ENCODE results near the gene MCM3AP. TPM values are rescaled to one million over a fixed set of nuclear protein-coding genes. Genes with fewer than 3 reads are reported as not detected.

Gene MCM3AP
- total RNA-seq, 1 donor from 2014 or later: 84.7 TPM

DNA sequence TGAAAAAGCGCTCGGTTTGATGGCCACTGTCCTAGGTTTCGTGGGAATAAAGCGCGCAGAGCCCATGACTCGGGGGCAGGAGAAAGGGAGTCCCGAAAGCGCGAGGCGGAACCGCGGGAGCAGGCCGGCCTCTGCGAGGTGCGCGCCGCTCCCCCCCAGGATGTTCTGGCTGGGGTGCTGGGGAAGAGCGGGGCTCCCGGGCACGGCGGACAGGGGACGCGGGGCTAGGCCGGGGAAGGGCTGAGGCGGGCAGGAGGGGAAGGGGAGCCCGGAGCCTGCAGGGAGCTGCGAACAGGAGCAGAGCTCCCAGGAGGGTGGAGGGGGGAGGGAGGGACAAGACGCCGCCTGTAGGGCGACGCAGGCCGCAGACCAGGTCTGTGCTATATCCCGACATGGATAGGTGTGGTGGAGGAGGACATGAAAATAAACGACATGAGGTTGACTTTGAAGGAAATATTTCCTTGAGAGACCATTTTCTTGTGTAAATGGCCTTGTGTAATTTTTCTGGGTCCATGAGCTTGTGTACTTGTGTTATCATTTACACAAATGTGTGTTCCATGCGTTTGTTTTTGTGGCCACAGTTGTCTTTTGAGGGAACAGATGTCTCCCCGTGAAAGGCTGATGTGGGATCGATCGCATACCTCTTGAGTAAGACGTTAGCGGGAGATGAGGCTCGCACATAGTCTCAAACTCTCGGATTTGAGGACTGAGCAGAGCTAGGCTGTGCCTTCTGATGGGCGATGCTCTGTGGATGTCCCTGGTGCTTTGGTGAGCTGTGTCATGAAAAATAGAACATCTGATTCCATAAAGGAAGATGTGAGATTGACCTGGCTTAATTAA, 39.9 kb upstream of the MCM3AP start:
- TF ChIP-seq, protein P1, sequence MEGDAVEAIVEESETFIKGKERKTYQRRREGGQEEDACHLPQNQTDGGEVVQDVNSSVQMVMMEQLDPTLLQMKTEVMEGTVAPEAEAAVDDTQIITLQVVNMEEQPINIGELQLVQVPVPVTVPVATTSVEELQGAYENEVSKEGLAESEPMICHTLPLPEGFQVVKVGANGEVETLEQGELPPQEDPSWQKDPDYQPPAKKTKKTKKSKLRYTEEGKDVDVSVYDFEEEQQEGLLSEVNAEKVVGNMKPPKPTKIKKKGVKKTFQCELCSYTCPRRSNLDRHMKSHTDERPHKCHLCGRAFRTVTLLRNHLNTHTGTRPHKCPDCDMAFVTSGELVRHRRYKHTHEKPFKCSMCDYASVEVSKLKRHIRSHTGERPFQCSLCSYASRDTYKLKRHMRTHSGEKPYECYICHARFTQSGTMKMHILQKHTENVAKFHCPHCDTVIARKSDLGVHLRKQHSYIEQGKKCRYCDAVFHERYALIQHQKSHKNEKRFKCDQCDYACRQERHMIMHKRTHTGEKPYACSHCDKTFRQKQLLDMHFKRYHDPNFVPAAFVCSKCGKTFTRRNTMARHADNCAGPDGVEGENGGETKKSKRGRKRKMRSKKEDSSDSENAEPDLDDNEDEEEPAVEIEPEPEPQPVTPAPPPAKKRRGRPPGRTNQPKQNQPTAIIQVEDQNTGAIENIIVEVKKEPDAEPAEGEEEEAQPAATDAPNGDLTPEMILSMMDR (conservative IDR thresholded peaks at IDR 0.05; ENCODE audit: low read depth, low read length): peak; percentile 41
- DNase-seq (ENCODE audit: low read depth): no peak
- H3K4me3 ChIP-seq (ENCODE audit: low read depth, low read length): peak overlapping the region; percentile 66

DNA sequence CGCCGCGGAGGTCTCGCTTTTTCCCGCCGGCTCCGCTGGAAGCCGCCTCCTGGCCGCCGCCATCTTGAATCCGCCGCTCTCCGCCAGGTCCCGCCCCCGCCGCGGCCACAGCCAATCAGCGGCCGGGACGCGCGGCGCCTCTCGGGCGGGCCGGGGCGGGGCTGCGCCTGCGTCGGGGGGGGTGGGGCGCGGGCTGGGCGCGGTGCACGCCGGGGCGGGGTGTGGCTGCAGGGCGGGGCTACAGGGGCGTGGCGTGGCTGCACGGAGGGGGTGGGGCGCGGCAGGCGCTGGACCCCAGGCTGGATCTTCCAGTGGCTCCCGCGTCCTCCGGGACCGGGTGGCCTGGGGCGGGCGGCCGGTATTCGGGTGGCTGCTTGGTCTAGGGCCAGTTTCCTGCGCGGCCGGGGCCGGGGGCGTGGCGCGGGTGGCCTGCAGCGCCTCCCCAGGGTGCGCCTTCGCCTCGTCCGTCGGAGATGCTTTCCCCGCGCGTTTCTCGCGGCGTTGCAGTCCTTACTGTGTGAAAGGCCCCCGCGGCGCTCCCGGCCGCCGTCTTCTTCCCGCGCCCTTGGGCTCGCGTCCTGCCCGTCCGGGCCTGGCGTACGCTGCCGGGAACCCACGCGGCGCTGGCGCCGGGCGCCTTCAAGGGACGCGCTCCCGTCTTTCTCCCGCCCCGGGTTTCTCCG, 39.1 kb upstream of the MCM3AP start:
- DNase-seq (ENCODE audit: low read depth): no peak
- TF ChIP-seq, protein P1 (conservative IDR thresholded peaks at IDR 0.05; ENCODE audit: low read depth, low read length): no peak
- peak overlapping the region; percentile 100 for H3K4me3 ChIP-seq (ENCODE audit: low read depth, low read length)

DNA sequence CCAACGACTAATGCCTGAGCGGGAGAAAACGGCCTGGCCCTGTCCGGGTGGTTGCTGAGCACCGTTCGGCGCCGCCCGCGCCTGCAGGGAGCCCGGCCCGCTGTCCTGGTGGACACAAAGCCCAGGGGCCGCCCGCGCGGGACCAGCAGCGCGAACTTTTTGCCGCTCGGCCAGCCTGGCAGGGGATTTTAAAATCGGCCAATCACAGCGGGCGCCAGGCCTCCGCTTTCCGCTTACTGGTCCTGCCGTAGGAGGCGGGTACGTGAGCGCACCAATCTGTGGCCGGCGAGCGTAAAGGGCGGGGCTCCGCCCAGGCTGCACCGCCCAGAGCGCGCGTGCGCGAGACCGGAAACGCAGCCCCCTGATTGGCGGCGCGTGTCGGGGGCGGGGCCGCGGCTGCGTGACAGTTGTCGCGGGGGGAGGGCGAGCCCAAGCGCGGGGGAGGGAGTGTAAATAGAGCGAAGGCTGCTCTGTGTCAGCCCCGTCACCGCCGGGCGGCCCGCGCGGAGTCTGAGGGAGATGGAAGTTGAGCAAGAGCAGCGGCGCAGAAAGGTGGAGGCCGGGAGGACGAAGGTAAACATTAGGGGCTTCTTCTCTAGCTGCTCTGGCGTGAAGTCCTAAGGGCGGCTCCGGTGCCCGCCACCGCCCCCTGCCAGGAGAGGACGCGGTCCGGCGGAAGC, 38.4 kb upstream of the MCM3AP start, which contains the start of the genes C21orf58 and PCNT:
TSS of gene C21orf58 (minus strand) at position 161 of the 680 bp plus-strand sequence. CDS start 1,132 bp downstream, outside the sequence.
TSS of gene PCNT (plus strand) at position 447 of the 680 bp plus-strand sequence. CDS start at position 520, 73 bp downstream.
- TF ChIP-seq, protein P1 (conservative IDR thresholded peaks at IDR 0.05; ENCODE audit: low read depth, low read length): no peak
- peak; percentile 71 for DNase-seq (ENCODE audit: low read depth)
- peak within 1 kb of the TSS; percentile 100 for H3K4me3 ChIP-seq (ENCODE audit: low read depth, low read length)

DNA sequence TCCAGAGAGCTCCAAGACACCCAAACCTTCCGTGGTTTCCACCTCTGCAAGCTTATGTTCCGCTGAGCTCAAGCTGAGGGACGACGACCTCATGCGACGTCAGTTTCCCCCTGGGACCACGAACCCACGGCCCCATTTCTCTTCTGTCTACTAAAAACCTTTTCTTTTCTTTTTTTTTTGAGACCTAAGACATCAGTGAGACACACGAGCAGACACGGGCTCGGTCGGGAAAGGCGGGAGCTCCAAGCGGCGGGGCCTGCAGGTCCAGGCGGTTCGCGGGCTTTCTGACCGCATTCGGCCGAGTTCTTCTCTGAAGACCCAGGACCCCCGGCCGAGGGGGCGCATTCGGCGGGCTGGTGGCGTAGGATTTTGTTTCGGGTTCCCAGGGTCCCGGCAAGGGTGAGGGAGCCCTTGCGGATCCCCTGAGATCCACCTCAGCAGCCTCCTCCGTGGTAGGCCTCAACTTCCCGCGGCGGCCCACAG, 37.9 kb upstream of the MCM3AP start:
- H3K4me3 ChIP-seq (ENCODE audit: low read depth, low read length): peak overlapping the region; percentile 100
- TF ChIP-seq, protein P1 (conservative IDR thresholded peaks at IDR 0.05; ENCODE audit: low read depth, low read length): no peak
- DNase-seq (ENCODE audit: low read depth): no peak

DNA sequence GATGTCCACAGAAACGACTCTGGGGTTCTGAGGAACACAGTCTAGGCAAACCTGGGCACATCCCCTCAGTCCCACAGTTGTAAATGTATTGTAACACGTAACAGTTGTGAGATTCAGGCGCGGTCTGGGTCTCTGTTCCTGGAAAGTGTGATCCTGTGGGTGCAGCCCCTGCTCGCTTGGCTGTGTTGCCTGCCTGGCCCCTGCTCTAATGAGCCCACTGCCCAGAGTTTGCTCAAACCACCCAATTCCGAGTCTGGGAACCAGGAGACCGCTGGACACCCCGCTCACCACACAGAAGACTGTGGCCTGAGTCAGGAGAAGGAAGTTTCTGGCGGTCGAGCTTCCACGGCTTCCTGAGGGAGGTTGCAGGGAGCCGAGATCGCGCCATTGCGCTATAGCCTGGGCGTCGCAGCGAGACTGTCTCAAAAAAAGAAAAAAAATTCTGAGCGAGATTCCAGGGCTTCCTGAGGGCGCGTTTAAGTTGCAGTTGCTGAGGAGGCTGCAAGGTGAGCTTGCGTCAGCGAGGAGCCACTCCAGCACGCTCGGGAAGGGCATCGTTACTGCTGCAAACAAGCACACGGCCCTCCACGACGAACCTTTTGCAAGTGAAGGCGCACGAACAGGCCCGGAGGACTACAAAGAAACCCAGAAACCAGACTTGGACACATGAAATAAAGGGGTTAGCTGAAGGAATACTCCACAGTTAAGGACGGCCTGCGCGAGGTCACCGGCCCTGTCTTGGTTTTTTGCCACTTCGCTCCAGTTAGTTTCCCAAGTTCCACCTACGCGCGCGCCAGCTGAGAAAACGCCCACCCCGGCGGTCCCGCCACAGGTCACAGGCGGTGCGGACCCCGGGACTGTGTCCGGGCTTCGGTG, 37.2 kb upstream of the MCM3AP start:
- H3K4me3 ChIP-seq (ENCODE audit: low read depth, low read length): peak overlapping the region; percentile 100
- DNase-seq (ENCODE audit: low read depth): no peak
- TF ChIP-seq, protein P1 (conservative IDR thresholded peaks at IDR 0.05; ENCODE audit: low read depth, low read length): no peak

DNA sequence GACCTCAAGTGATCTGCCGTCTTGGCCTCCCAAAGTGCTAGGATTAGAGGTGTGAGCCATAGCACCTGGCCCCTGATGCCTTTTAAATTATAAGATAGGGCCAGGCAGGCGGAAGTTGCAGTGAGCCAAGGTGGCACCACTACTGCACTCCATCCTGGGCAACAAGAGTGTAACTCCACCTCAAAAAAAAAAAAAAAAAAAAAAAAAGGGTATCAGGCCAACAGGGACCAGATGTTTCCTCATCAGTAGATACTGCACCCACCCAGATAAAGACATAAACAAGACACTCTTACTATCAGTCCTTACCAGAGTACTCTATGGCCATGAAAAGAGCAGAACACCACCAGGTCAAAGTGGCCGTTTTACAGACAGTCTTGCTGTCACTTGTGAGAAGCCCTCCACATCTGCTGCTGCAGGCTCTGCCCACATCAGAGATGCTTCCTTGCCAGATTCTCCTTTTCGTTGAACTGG, 35.0 kb upstream of the MCM3AP start:
- H3K4me3 ChIP-seq (ENCODE audit: low read depth, low read length): no peak overlapping the region
- no peak for DNase-seq (ENCODE audit: low read depth)
- TF ChIP-seq, protein P1 (conservative IDR thresholded peaks at IDR 0.05; ENCODE audit: low read depth, low read length): no peak
